NCI-H146 treated with DMSO at 0.1 percent for 48 hours (cell line): Measurements from ENCODE around the gene MAG.
A peak's percentile ranks its signal among the peaks of the same experiment; 100 is the strongest.
"Not testable (repeated sequence)": the region's sequence is repeated elsewhere in the genome, so short reads cannot be mapped to it uniquely, and the experiment has no call there.

Experiments used
- DNase-seq: peaks from one replicate; lab custom pipeline; 2025; ENCODE audit not compliant: unreplicated experiment; lab: John Stamatoyannopoulos, UW

The MAG gene

GRCh38 chr19:35279985-35280821, 11.8 kb upstream of the MAG start:
- DNase-seq: no peak

- DNase-seq: no peak
Measured at GRCh38 chr19:35281303-35281702, 10.7 kb upstream of the MAG start.

- no peak for DNase-seq
Measured at GRCh38 chr19:35284153-35285094, 7.5 kb upstream of the MAG start.

- no peak for DNase-seq
Measured at GRCh38 chr19:35285095-35285449, 6.9 kb upstream of the MAG start.

- DNase-seq: not testable (repeated sequence)
Measured at GRCh38 chr19:35285465-35285864, 6.5 kb upstream of the MAG start.

GRCh38 chr19:35286101-35286500, 5.9 kb upstream of the MAG start:
- DNase-seq: not testable (repeated sequence)

- no peak for DNase-seq
Measured at GRCh38 chr19:35287713-35288112, 4.2 kb upstream of the MAG start.

GRCh38 chr19:35288331-35288730, 3.6 kb upstream of the MAG start:
- DNase-seq: no peak

GRCh38 chr19:35288906-35289305, 3.1 kb upstream of the MAG start:
- DNase-seq: no peak

GRCh38 chr19:35290381-35291127, 1.4 kb upstream of the MAG start:
- DNase-seq: no peak

GRCh38 chr19:35291259-35291658, 702 bp upstream of the MAG start:
- DNase-seq: peak; percentile 31

- DNase-seq: peak; percentile 14
Measured at GRCh38 chr19:35292421-35293362, 731 bp downstream of the MAG start.

GRCh38 chr19:35293363-35293739, 1.4 kb downstream of the MAG start:
- no peak for DNase-seq

- no peak for DNase-seq
Measured at GRCh38 chr19:35293808-35294207, 1.8 kb downstream of the MAG start.

- DNase-seq: no peak
Measured at GRCh38 chr19:35294328-35294727, 2.4 kb downstream of the MAG start.

GRCh38 chr19:35294859-35295791, 3.2 kb downstream of the MAG start:
- DNase-seq: no peak

GRCh38 chr19:35295792-35296462, 4.0 kb downstream of the MAG start:
- DNase-seq: no peak

GRCh38 chr19:35296644-35297514, 4.9 kb downstream of the MAG start:
- no peak for DNase-seq
